GM12878 (cell line): ENCODE results near the gene SDF4. TPM values are rescaled to one million over a fixed set of nuclear protein-coding genes. Genes with fewer than 3 reads are reported as not detected.

Experiments used
- EP300 ChIP-seq, 2 experiments: fragments of 150-350 bp in 1 of 2; IDR thresholded peaks; 2 replicates each; pipeline ENCODE4 v1.6.1; 2011 to 2012; ENCODE audit warnings: low read depth in 2 of 2, low read length in 2 of 2, borderline replicate concordance in 1 of 2, improper control_type of control experiment in 1 of 2, inconsistent platforms in 1 of 2; ENCODE audit not compliant: control insufficient read depth in 1 of 2
- FOXK2 ChIP-seq: fragments of 450-650 bp; IDR thresholded peaks from 2 replicates; pipeline ENCODE4 v1.6.1; 2017; ENCODE audit warnings: mild to moderate bottlenecking, moderate library complexity
- IKZF1 ChIP-seq: fragments of 450-650 bp; conservative IDR thresholded peaks from 2 replicates; pipeline ENCODE4 v1.6.1; 2017; ENCODE audit warnings: antibody characterized with exemption, mild to moderate bottlenecking
- MLLT1 ChIP-seq: fragments of 450-650 bp; IDR thresholded peaks from 2 replicates; pipeline ENCODE4 v1.6.1; 2016; ENCODE audit warnings: mild to moderate bottlenecking
- POLR2AphosphoS5 ChIP-seq: IDR thresholded peaks from 2 replicates; pipeline ENCODE4 v1.6.1; 2011; ENCODE audit warnings: mild to moderate bottlenecking, low read length, inconsistent platforms
- RUNX3 ChIP-seq: IDR thresholded peaks from 2 replicates; pipeline ENCODE4 v1.6.1; 2012; ENCODE audit warnings: low read length, inconsistent platforms
- SIN3A ChIP-seq: IDR thresholded peaks from 2 replicates; pipeline ENCODE4 v1.6.1; 2012; ENCODE audit warnings: low read depth, low read length, improper control_type of control experiment
- SP1 ChIP-seq: IDR thresholded peaks from one replicate; pipeline ENCODE4 v1.6.1; 2011; ENCODE audit warnings: low read depth, low read length
- SUZ12 ChIP-seq: fragments of 200-600 bp; sonication (generic); IDR thresholded peaks from one replicate; pipeline ENCODE4 v1.6.1; 2018; ENCODE audit warnings: antibody characterized with exemption, mild to moderate bottlenecking; ENCODE audit not compliant: unreplicated experiment
- TAF1 ChIP-seq: IDR thresholded peaks from 2 replicates; pipeline ENCODE4 v1.6.1; 2011; ENCODE audit warnings: mild to moderate bottlenecking, low read depth, low read length, borderline replicate concordance
- ZBTB11 ChIP-seq: fragments of 450-650 bp; formaldehyde crosslinking; IDR thresholded peaks from 2 replicates; pipeline ENCODE4 v1.5.0; 2022; ENCODE audit warnings: mild to moderate bottlenecking, missing genetic modification characterization
- ZNF687 ChIP-seq: fragments of 450-650 bp; IDR thresholded peaks from 2 replicates; pipeline ENCODE4 v1.6.1; 2017; ENCODE audit warnings: mild to moderate bottlenecking, moderate library complexity
- polyA plus RNA-seq, 11 experiments: library from polyadenylated mRNA; depleted of rRNA in 4 of 11; unstranded in 6 of 11; stranded (reverse) in 5 of 11; fragments of >200 nt; fragmentation: Nextera tagmentation in 4 of 11; fragmentation: Illumina TruSeq in 1 of 11; extraction: Ambion mirVana in 4 of 11; extraction: Trizol in 1 of 11; gene quantifications; 1 replicate in 1 of 11; 2 replicates in 10 of 11; pipeline versions ENCODE4 v1.2.1 to v1.2.3, GENCODE V29; 2011 to 2016; ENCODE audit warnings: inconsistent platforms in 2 of 11, missing spikeins in 2 of 11, low read depth in 1 of 11
- total RNA-seq, 4 experiments: library from RNA; depleted of rRNA in 3 of 4; stranded (reverse); fragments of >200 nt in 3 of 4; fragmentation: Illumina TruSeq in 1 of 4; extraction: Trizol in 1 of 4; gene quantifications; 2 replicates each; pipeline versions ENCODE4 v1.2.1 to v1.2.3, GENCODE V29; 2013 to 2021

SDF4 gene
- total and polyA plus RNA-seq, 10 of the 15 experiments (the other 5 are each of a cell fraction or from before 2014, with no cell fraction given): 0.44 to 97.2 (median 40.2) TPM

- TF ChIP-seq MLLT1 (no peak), SP1 (no peak), ZBTB11 (no peak), SIN3A (no peak), ZNF687 (peak; percentile 32), EP300 (IDR thresholded peaks at IDR 0.05; ENCODE audit: borderline replicate concordance in 1 of 2, control insufficient read depth in 1 of 2, low read depth in 2 of 2, low read length in 2 of 2) (no peak), POLR2AphosphoS5 (no peak), TAF1 (no peak), RUNX3 (peak; percentile 42), SUZ12 (no peak), IKZF1 (peak; percentile 3; the same call in 1 of the 2 replicates), FOXK2 (no peak)
Measured at GRCh38 chr1:1213345-1214265, 18.2 kb downstream of the SDF4 start, which contains the start of gene TNFRSF4 (continued).
